GM21528 (cell line): ENCODE measurements around the gene MAPK13.
"Not testable (repeated sequence)": the region's sequence is repeated elsewhere in the genome, so short reads cannot be mapped to it uniquely, and the experiment has no call there.

Experiments
- ATAC-seq: cut with Tn5 transposase; IDR thresholded peaks from one replicate; pipeline ENCODE4 v1.9.1; 2021; ENCODE audit warnings: mild to moderate bottlenecking, moderate library complexity; ENCODE audit not compliant: unreplicated experiment, low FRiP score

MAPK13 gene

GRCh38 chr6:36114798-36115408, 15.4 kb upstream of the MAPK13 start:
- no peak for ATAC-seq

- no peak for ATAC-seq
Observed at GRCh38 chr6:36115412-36115811, 14.9 kb upstream of the MAPK13 start.

GRCh38 chr6:36116066-36116864, 14.0 kb upstream of the MAPK13 start:
- ATAC-seq: no peak

GRCh38 chr6:36116943-36117342, 13.4 kb upstream of the MAPK13 start:
- ATAC-seq: no peak

- no peak for ATAC-seq
Observed at GRCh38 chr6:36117658-36118549, 12.4 kb upstream of the MAPK13 start.

DNA sequence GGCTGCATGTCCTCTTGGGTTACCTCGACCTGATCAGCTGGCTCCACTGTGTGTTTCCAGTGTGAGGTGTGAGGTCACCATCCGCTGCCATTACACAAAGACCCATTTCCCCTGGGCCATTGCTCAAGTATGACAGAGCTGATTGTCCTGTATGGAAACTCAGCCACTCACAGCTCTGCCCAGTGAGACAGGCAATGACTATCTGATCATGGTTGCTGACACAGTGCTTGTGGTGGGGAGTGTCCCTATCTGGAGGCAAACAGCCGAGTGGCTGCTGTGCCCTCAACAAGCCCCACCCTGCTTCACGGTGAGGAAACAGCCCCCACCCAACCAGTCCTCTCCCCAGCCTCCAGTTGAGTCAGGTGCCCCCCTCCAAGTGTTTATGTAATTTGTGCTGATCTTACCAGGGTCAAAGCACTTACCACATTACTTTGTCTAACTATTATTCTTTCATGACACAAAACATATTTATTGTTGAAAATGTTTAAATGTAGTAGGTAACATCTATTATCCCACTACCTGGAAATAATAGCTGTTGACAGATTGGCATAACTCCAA, 11.7 kb upstream of the MAPK13 start:
- no peak for ATAC-seq

DNA sequence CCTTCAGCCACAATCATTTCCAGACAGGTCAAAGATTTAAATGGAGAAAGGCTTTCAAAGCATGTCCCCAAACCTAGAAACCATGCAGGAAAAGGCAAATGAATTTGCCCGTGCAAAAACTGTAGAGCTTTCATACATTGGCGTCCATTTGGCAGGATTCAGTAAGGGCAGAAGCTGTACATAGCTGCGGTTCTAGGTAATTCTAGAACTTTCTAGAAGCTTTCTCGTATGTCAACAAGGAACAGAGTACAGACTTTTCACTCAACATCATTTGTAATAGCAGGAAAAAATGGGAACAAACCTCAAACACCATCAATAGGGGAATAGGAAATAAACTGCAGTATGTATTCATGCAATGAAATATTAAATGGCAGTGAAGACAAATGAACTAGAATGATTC, 11.1 kb upstream of the MAPK13 start:
- no peak for ATAC-seq

DNA sequence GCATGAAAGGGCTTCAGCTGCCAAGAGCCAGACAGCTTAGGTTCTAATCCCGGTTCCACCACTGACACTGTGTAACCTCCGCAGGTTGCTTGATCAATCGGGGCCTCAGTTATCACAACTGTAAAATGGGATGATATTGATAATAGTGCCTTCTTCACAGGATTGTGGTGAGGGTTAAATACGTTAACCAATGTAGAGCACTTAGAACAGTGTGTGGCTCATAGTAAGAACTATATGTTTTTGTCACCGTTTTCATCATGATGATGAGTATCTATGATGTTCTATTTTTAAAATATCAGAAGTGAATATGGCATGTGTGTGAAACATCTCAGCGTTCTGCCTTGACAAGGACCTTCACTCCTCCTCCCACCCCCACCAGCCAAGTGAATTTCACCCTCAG, 10.3 kb upstream of the MAPK13 start:
- no peak for ATAC-seq

GRCh38 chr6:36120539-36120938, 9.8 kb upstream of the MAPK13 start:
- ATAC-seq: no peak

DNA sequence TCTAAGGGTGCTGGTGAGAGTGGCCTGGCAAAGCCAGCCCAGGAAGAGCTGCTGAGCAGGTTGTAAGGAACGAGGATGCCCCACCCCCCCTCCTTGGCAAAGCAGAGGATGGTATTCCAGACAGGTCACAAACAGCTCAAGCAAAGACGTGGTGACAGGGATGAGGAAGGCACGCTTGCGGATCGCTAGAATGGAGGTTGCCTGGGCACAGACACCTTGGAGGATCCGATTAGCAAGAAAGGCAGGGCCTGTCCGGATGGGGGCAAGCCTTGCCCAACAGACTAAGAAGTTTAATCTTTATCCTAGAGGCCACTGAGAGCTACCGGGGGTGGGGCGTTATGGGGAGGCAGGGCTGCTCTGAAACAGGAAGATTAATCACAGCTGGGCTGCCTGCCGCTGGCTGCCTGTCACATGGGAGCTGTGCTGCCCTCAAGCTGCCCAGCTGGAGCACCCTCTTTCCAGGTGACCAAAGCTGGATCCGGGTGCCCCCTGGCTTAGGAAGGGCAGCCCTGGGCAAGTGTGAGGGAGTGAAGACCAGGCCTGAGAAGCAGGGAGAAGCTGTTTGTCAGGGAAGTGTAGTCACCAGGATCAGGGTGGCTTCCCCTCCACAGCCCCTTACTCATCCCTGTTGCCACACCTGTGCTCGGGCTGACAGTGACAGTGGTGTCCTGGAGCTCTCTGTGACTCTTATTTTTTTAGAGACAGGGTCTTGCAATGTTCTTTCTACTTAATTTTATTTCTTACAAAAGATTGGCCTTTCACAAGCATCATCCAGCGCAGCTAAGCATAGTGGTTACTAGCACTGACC, 9.1 kb upstream of the MAPK13 start:
- no peak for ATAC-seq

- no peak for ATAC-seq
Observed at GRCh38 chr6:36121787-36122494, 8.4 kb upstream of the MAPK13 start.

DNA sequence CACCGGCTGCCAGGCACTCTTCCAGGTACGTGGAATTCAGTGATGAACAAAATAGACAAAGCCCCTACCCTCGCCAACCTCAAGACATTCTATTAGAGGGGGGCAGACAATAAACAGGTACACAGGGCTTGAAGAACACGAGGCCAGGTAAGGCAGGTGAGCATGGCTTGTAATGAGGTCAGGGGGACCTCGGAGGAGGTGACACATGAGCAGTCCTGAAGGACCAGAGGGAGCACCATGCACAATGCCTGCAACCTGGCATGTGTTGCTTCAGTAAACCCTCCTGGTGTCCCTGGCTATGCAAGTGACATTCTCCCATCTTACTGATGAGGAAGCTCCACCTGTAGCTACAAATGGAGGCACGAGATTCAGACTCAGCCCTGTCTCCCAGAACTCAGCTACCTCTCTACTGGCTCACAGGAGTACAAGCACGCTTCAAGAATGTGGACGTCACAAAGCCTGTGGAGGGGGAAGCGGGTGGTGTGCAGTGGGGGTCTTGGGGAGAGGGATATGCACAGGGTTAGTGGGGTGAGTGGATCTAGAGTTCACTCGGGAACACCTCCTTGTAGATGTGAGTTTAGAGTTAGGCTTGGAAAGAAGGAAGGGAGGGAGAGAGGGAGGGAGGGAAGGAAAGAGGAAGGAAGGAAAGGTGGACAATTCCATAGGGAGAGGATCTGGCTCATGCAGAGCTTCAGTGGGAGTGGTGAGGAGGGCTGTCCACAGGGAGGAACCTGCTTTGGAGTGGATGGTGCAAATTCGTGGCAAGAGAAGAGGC, 7.6 kb upstream of the MAPK13 start:
- no peak for ATAC-seq

- peak; percentile 52 for ATAC-seq
Observed at GRCh38 chr6:36123270-36124139, 6.8 kb upstream of the MAPK13 start.

- not testable (repeated sequence) for ATAC-seq
Observed at GRCh38 chr6:36124346-36124745, 6.0 kb upstream of the MAPK13 start.

DNA sequence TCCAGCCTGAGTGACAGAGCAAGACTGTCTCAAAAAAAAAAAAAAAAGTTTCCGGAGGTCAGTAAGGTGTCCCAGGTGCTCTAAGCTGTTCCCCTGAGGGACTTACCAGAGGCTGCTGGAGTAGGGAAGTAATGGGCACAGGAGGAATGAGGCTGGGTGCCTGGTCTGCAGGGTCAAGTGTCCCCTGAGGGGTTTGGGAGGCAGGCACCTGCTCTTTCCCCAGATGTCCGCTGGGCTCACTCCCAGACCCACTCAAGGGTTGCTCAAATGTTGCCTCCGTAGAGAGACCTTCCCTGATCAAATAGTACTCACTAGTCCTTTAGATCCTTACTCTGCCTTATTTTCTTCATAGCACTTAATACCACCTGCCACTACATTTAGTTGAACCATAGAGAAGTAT, 5.4 kb upstream of the MAPK13 start:
- no peak for ATAC-seq

GRCh38 chr6:36125575-36125974, 4.7 kb upstream of the MAPK13 start:
- no peak for ATAC-seq

GRCh38 chr6:36126121-36126520, 4.2 kb upstream of the MAPK13 start:
- ATAC-seq: no peak
